Type B pancreatic cell (in vitro differentiated cells): Measurements from ENCODE around the gene CPT1C. TPM values are rescaled to one million over a fixed set of nuclear protein-coding genes. Genes with fewer than 3 reads are reported as not detected.

Experiments used
- DNase-seq: peaks from one replicate; pipeline ENCODE4 v3.0.0; 2021; ENCODE audit warnings: mixed read lengths; ENCODE audit not compliant: unreplicated experiment; ENCODE audit errors: extremely low spot score
- H3K27ac Mint-ChIP-seq: 2 replicates; pipeline ENCODE4 v1.8.0; 2021; ENCODE audit warnings: mild to moderate bottlenecking, mixed read lengths
- H3K27me3 Mint-ChIP-seq: 2 replicates; pipeline ENCODE4 v1.8.0; 2021; ENCODE audit warnings: mixed read lengths
- H3K36me3 Mint-ChIP-seq: 2 replicates; pipeline ENCODE4 v1.8.0; 2021; ENCODE audit warnings: mixed read lengths
- H3K4me1 Mint-ChIP-seq: one replicate; pipeline ENCODE4 v1.8.0; 2021; ENCODE audit warnings: mixed read lengths; ENCODE audit not compliant: unreplicated experiment
- H3K4me3 Mint-ChIP-seq: 2 replicates; pipeline ENCODE4 v1.8.0; 2021; ENCODE audit warnings: mild to moderate bottlenecking, mixed read lengths
- H3K9me3 Mint-ChIP-seq: 2 replicates; pipeline ENCODE4 v1.8.0; 2021; ENCODE audit warnings: mixed read lengths
- total RNA-seq: library from RNA; stranded (reverse); gene quantifications from 2 replicates; pipeline ENCODE4 v1.2.1, GENCODE V29; 2021; ENCODE audit warnings: low replicate concordance
- TF ChIP-seq, protein P1 (sequence below): fragments of 200-600 bp; sonication (generic); conservative IDR thresholded peaks from 2 replicates; pipeline ENCODE4 v1.5.0; 2021; ENCODE audit warnings: antibody characterized with exemption, mild to moderate bottlenecking

The CPT1C gene
- total RNA-seq, 1 donor from 2014 or later: 65.0 TPM

DNA sequence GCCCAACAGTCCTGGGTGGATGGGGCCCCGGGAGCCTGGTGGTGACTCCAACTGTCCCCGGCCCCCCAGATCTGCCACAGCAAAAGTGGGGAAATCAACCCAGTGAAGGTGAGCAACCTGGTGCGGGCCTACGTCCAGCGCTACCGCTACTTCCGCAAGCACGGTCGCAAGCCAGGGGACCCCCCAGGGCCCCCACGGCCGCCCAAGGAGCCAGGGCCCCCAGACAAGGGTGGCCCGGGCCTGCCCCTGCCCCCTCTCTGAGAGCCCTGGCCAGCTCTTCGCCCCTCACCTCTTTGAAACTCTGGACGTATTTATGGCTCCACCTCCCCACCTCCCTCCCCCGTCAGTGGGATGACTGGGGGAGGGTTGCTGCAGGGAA, 32.8 kb upstream of the CPT1C start:
- no peaks in the 10 kb centered on the region for H3K4me1 Mint-ChIP-seq
- no peak overlapping the region for H3K27ac Mint-ChIP-seq
- no peak overlapping the region for H3K4me3 Mint-ChIP-seq
- H3K36me3 Mint-ChIP-seq: peaks cover 14% of the 10 kb centered on the region
- TF ChIP-seq, protein P1, sequence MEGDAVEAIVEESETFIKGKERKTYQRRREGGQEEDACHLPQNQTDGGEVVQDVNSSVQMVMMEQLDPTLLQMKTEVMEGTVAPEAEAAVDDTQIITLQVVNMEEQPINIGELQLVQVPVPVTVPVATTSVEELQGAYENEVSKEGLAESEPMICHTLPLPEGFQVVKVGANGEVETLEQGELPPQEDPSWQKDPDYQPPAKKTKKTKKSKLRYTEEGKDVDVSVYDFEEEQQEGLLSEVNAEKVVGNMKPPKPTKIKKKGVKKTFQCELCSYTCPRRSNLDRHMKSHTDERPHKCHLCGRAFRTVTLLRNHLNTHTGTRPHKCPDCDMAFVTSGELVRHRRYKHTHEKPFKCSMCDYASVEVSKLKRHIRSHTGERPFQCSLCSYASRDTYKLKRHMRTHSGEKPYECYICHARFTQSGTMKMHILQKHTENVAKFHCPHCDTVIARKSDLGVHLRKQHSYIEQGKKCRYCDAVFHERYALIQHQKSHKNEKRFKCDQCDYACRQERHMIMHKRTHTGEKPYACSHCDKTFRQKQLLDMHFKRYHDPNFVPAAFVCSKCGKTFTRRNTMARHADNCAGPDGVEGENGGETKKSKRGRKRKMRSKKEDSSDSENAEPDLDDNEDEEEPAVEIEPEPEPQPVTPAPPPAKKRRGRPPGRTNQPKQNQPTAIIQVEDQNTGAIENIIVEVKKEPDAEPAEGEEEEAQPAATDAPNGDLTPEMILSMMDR: no peak
- H3K9me3 Mint-ChIP-seq: no peaks in the 10 kb centered on the region
- DNase-seq: no peak
- no peaks in the 10 kb centered on the region for H3K27me3 Mint-ChIP-seq

DNA sequence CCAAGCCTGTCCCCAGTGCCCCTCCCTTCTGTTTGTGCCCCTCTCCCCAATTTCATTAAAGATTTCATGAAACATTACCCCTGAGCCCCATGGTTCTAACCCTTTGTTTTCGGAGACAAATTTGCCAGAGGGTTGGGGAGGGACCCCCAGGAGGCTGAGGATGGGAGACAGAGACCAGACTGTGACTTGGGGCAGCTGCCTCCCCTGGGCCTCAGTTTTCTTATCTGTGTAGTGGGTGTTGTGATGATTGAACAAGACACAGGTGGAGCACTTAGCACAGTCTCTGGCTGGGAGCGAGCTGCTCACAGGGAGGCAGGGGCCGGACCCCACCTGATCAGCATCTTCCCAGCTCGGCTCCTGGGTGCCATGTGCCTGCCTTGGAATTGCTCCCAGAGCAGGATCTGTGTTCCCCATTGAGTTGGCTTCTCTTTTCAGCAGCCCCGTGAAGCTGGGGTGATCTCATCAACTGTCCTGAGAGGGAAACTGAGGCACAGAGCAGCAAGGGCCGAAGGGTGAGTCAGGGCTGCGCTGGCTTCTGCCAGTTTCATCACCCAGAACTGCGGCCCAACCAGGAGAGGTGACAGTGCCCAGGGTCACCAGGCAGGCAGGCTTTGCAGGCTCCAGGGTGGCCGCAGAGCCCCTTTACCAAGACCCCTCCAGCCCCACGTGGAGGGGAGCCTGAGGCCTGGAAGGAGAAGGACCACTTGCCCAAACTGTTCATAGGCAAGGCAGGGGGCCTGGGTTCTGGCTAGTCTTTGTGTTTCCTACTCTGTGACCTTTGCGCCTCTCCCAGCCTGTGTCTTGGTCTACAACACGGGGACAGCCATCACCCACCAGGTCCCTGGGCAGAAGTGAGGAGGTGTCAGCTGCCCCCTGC, 32.1 kb upstream of the CPT1C start:
- Mint-ChIP-seq H3K27ac (no peak overlapping the region), H3K36me3 (peaks cover 14% of the 10 kb centered on the region), H3K9me3 (no peaks in the 10 kb centered on the region), H3K4me1 (no peaks in the 10 kb centered on the region), H3K4me3 (no peak overlapping the region), H3K27me3 (no peaks in the 10 kb centered on the region)
- TF ChIP-seq, protein P1: no peak
- no peak for DNase-seq

DNA sequence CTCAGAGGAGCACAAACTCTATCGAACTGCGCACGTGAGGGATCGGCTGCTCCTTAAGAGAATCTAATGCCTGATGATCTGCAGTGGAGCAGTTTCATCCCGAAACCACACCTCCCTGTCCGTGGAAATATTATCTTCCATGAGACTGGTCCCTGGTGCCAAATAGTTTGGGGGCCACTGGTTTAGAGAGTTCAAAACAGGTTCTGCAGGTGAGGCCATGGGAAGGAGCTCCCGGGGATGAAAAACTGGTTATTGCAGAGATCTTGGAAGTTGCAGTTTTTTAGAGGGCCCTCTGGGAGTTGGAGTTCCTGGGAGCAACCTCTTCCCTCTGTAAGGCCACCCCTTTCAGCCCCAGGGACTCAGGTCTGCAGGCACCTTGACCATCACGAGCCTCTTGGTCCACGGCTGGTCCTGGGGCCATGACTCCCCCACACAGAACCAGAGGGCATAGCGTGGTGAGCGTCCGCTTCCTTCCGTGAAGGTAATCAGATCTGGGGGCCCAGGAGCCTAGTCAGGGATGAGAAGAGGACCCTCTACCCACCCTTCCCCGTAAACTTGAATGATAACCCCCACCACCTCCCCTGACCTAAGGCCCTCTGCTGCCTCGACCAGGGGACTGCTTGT, 30.5 kb upstream of the CPT1C start:
- TF ChIP-seq, protein P1: no peak
- Mint-ChIP-seq H3K4me1 (peaks cover 7% of the 10 kb centered on the region), H3K4me3 (no peak overlapping the region), H3K27me3 (no peaks in the 10 kb centered on the region), H3K27ac (peak overlapping the region; percentile 48), H3K9me3 (no peaks in the 10 kb centered on the region), H3K36me3 (peaks cover 9% of the 10 kb centered on the region)
- DNase-seq: no peak

DNA sequence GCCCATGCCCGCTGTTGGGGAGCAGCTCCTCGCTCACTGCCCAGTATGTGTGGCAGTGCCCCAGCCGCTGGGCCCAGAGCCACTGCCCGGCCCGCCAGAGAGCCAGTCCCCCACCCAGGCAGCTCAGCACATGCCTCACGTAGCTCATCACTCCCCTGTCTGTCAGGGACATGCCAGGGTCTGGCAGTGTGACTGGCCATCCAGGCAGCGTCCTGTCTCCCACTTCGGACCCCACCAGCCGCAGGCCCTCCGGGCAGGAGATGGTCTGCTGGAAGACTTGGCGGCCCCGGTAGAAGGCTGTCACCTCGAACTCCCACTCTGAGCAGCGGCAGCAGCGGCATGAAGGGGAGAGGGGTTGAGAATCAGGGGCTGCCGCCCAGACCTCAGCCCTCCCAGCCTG, 28.9 kb upstream of the CPT1C start:
- no peak for DNase-seq
- Mint-ChIP-seq H3K27ac (no peak overlapping the region), H3K4me1 (peaks cover 16% of the 10 kb centered on the region), H3K27me3 (no peaks in the 10 kb centered on the region), H3K36me3 (peaks cover 9% of the 10 kb centered on the region), H3K4me3 (no peak overlapping the region), H3K9me3 (no peaks in the 10 kb centered on the region)
- TF ChIP-seq, protein P1: no peak

DNA sequence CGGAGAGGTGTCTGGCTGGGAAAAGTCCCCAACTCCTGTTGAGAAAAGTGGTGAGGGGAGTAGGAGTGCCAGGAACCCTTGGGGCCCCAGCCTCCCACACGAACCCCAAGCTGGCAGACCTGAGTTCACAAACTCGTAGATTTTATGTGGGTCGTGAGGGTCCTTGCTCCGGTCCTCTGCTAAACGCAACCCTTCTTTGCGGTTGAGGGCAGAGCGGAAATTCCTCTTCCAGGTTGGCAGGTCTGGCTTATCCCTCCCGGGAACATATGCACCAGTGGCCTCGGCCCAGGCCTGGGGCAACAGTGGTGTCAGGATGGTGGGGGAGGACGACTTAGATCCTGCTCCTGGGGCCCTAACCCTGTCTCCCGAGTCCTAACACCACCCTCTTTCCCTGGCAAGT, 27.7 kb upstream of the CPT1C start:
- no peaks in the 10 kb centered on the region for H3K9me3 Mint-ChIP-seq
- peak overlapping the region; percentile 97 for H3K27ac Mint-ChIP-seq
- no peak for DNase-seq
- H3K27me3 Mint-ChIP-seq: no peaks in the 10 kb centered on the region
- peaks cover 22% of the 10 kb centered on the region for H3K4me1 Mint-ChIP-seq
- TF ChIP-seq, protein P1: no peak
- H3K36me3 Mint-ChIP-seq: peaks cover 6% of the 10 kb centered on the region
- peak overlapping the region; percentile 34 for H3K4me3 Mint-ChIP-seq
